H9 (cell line): ENCODE data around the gene CDC27. TPM values are rescaled to one million over a fixed set of nuclear protein-coding genes. Genes with fewer than 3 reads are reported as not detected.

Experiments
- DNase-seq: peaks from one replicate; pipeline ENCODE4 v3.0.0-alpha.2; 2017
- H2AFZ ChIP-seq: one replicate; pipeline ENCODE4 v1.6.1; 2013; ENCODE audit warnings: mild to moderate bottlenecking, low read length, control low read depth, moderate library complexity
- H2AK5ac ChIP-seq: 2 replicates; pipeline ENCODE4 v1.6.1; 2013; ENCODE audit warnings: low read length, control low read depth, mixed read lengths; ENCODE audit not compliant: insufficient read length
- H2BK120ac ChIP-seq: one replicate; pipeline ENCODE4 v1.6.1; 2013; ENCODE audit warnings: low read depth, mild to moderate bottlenecking, low read length, control low read depth, inconsistent platforms; ENCODE audit not compliant: poor library complexity, severe bottlenecking
- H2BK12ac ChIP-seq: 2 replicates; pipeline ENCODE4 v1.6.1; 2013; ENCODE audit warnings: low read length, control low read depth, mixed read lengths, low read depth; ENCODE audit not compliant: insufficient read length
- H2BK15ac ChIP-seq: 2 replicates; pipeline ENCODE4 v1.6.1; 2013; ENCODE audit warnings: low read depth, low read length, control low read depth
- H2BK20ac ChIP-seq: one replicate; pipeline ENCODE4 v1.6.1; 2013; ENCODE audit warnings: low read depth, mild to moderate bottlenecking, low read length, control low read depth, inconsistent platforms; ENCODE audit not compliant: poor library complexity, severe bottlenecking
- H2BK5ac ChIP-seq: 2 replicates; pipeline ENCODE4 v1.6.1; 2013; ENCODE audit warnings: low read length, control low read depth, mixed read lengths; ENCODE audit not compliant: insufficient read length
- H3K14ac ChIP-seq: 2 replicates; pipeline ENCODE4 v1.6.1; 2013; ENCODE audit warnings: low read length, control low read depth; ENCODE audit not compliant: insufficient read depth
- H3K18ac ChIP-seq: 2 replicates; pipeline ENCODE4 v1.6.1; 2013; ENCODE audit warnings: low read depth, mild to moderate bottlenecking, mixed read lengths, low read length, control low read depth; ENCODE audit not compliant: insufficient read length
- H3K23ac ChIP-seq: 2 replicates; pipeline ENCODE4 v1.6.1; 2013; ENCODE audit warnings: low read length, control low read depth, mixed read lengths, low read depth; ENCODE audit not compliant: insufficient read length
- H3K23me2 ChIP-seq: 2 replicates; pipeline ENCODE4 v1.6.1; 2013; ENCODE audit warnings: low read depth, mild to moderate bottlenecking, mixed read lengths, low read length, control low read depth; ENCODE audit not compliant: insufficient read length, poor library complexity, severe bottlenecking
- H3K27ac ChIP-seq: 2 replicates; pipeline ENCODE4 v1.5.1; 2013; ENCODE audit warnings: low read length, control low read depth, mixed read lengths, low read depth; ENCODE audit not compliant: insufficient read length
- H3K27me3 ChIP-seq: 2 replicates; pipeline ENCODE4 v1.6.1; 2013; ENCODE audit warnings: low read length, control low read depth, inconsistent platforms; ENCODE audit not compliant: insufficient read depth
- H3K4ac ChIP-seq: 2 replicates; pipeline ENCODE4 v1.6.1; 2013; ENCODE audit warnings: low read depth, mild to moderate bottlenecking, control low read depth, inconsistent platforms, low read length, moderate library complexity
- H3K4me1 ChIP-seq: 2 replicates; pipeline ENCODE4 v1.6.1; 2013; ENCODE audit warnings: low read length, control low read depth, inconsistent platforms; ENCODE audit not compliant: insufficient read depth
- H3K4me2 ChIP-seq: 2 replicates; pipeline ENCODE4 v1.6.1; 2013; ENCODE audit warnings: low read length, control low read depth, mixed read lengths; ENCODE audit not compliant: insufficient read length, insufficient read depth
- H3K56ac ChIP-seq: 2 replicates; pipeline ENCODE4 v1.6.1; 2013; ENCODE audit warnings: low read depth, mild to moderate bottlenecking, mixed read lengths, low read length, control low read depth; ENCODE audit not compliant: insufficient read length
- H3K79me1 ChIP-seq: 2 replicates; pipeline ENCODE4 v1.6.1; 2013; ENCODE audit warnings: low read depth, mild to moderate bottlenecking, moderate library complexity, low read length, control low read depth, inconsistent platforms; ENCODE audit not compliant: insufficient read depth, poor library complexity, severe bottlenecking
- H3K79me2 ChIP-seq: 2 replicates; pipeline ENCODE4 v1.6.1; 2013; ENCODE audit warnings: low read length, control low read depth, inconsistent platforms; ENCODE audit not compliant: insufficient read depth
- H3K9ac ChIP-seq: 2 replicates; pipeline ENCODE4 v1.6.1; 2013; ENCODE audit warnings: low read length, control low read depth, mixed read lengths; ENCODE audit not compliant: insufficient read length; ENCODE audit errors: extremely low read depth
- H3K9me3 ChIP-seq: one replicate; pipeline ENCODE4 v1.6.1; 2013; ENCODE audit warnings: low read depth, low read length, inconsistent platforms; ENCODE audit not compliant: control insufficient read depth
- H3T11ph ChIP-seq: one replicate; pipeline ENCODE4 v1.6.1; 2013; ENCODE audit warnings: mild to moderate bottlenecking, low read length, control low read depth, inconsistent platforms
- H4K20me1 ChIP-seq: one replicate; pipeline ENCODE4 v1.6.1; 2013; ENCODE audit not compliant: control insufficient read depth, insufficient read length, insufficient read depth
- H4K5ac ChIP-seq: 2 replicates; pipeline ENCODE4 v1.6.1; 2013; ENCODE audit warnings: low read depth, mild to moderate bottlenecking, mixed read lengths, low read length, control low read depth; ENCODE audit not compliant: insufficient read length
- H4K8ac ChIP-seq: replicated peaks from 2 replicates; pipeline ENCODE4 v1.6.1; 2013; ENCODE audit warnings: low read length, control low read depth, mixed read lengths, low read depth; ENCODE audit not compliant: insufficient read length
- H4K91ac ChIP-seq: 2 replicates; pipeline ENCODE4 v1.6.1; 2013; ENCODE audit warnings: low read depth, mild to moderate bottlenecking, moderate library complexity, mixed read lengths, low read length, control low read depth; ENCODE audit not compliant: insufficient read length
- H3K27ac Mint-ChIP-seq, 3 experiments: 2 replicates in 2 of 3; 3 replicates in 1 of 3; pipeline ENCODE4 v1.8.0; 2020 to 2021; ENCODE audit warnings: mixed read lengths in 3 of 3, mild to moderate bottlenecking in 1 of 3, moderate library complexity in 1 of 3
- H3K27me3 Mint-ChIP-seq: 2 replicates; pipeline ENCODE4 v1.8.0; 2021; ENCODE audit warnings: low read depth, mild to moderate bottlenecking, moderate library complexity, mixed read lengths
- H3K36me3 Mint-ChIP-seq, 3 experiments: 2 replicates in 2 of 3; 3 replicates in 1 of 3; pipeline ENCODE4 v1.8.0; 2020 to 2021; ENCODE audit warnings: low read depth in 3 of 3, mixed read lengths in 3 of 3; ENCODE audit not compliant: insufficient read depth in 1 of 3
- H3K4me1 Mint-ChIP-seq, 2 experiments: 2 replicates each; pipeline ENCODE4 v1.8.0; 2020; ENCODE audit warnings: mixed read lengths in 2 of 2
- H3K4me3 Mint-ChIP-seq, 2 experiments: 2 replicates in 1 of 2; 3 replicates in 1 of 2; pipeline ENCODE4 v1.8.0; 2020 to 2021; ENCODE audit warnings: mild to moderate bottlenecking in 2 of 2, mixed read lengths in 2 of 2, moderate library complexity in 1 of 2
- H3K9me3 Mint-ChIP-seq, 2 experiments: 2 replicates in 1 of 2; 3 replicates in 1 of 2; pipeline ENCODE4 v1.8.0; 2020; ENCODE audit warnings: mild to moderate bottlenecking in 2 of 2, mixed read lengths in 2 of 2, moderate library complexity in 1 of 2
- WGBS: extraction: QIAGEN DNeasy Blood & Tissue Kit; methylation state at CpG from one replicate; pipeline ENCODE4 v1.1.7; 2013; ENCODE audit warnings: missing lambda C conversion rate, low lambda C conversion rate, mixed read lengths; ENCODE audit not compliant: insufficient read length; ENCODE audit errors: extremely low coverage; 5-methylcytosine and 5-hydroxymethylcytosine counted together
- total RNA-seq: library from RNA; stranded (reverse); gene quantifications from 2 replicates; pipeline ENCODE4 v1.2.1, GENCODE V29; 2021
- TF ChIP-seq, protein P1 (sequence below): fragments of 200-600 bp; sonication (generic); conservative IDR thresholded peaks from 3 replicates; pipeline ENCODE4 v1.8.0; 2021; ENCODE audit warnings: antibody characterized with exemption, mild to moderate bottlenecking

Gene CDC27
- total RNA-seq, 1 experiment from 2014 or later = 82.5 TPM

DNA sequence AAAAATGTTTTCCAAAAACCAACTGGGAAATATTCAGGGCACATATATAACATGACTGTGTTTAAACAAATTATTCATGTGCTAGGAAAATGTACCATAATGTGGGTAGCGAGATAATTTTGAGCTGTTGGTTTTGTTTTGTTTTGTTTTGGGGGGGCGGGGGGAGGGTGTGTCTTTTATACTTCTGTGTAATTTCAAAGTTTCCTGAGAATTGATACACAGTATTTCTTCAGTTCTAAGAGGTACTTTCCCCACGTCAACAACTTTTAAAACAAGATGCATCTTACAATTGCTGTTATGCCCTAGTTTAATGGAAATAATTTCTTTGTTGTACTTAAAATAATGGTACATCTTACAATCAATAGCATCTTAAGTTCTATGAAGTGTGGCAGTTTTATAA is 110.3 kb downstream of the CDC27 start:
- Mint-ChIP-seq H3K36me3 (peaks cover 0 to 5% (median 0%) of the 10 kb centered on the region in 3 experiments; a peak in 3 of 7 replicates), H3K4me1 (no peaks in the 10 kb centered on the region), H3K27me3 (no peaks in the 10 kb centered on the region), H3K9me3 (no peaks in the 10 kb centered on the region), H3K27ac (no peak overlapping the region), H3K4me3 (no peak overlapping the region)
- no peak for DNase-seq
- no peak overlapping the region for H2BK12ac ChIP-seq
- no peak overlapping the region for H2AFZ ChIP-seq
- no peak overlapping the region for H4K8ac ChIP-seq
- no peaks in the 10 kb centered on the region for H3K27me3 ChIP-seq
- no peaks in the 10 kb centered on the region for H3K23me2 ChIP-seq
- no peak overlapping the region for H3T11ph ChIP-seq
- H3K23ac ChIP-seq = no peak overlapping the region
- no peak overlapping the region for H2BK20ac ChIP-seq
- H2AK5ac ChIP-seq = no peak overlapping the region
- H2BK15ac ChIP-seq = no peak overlapping the region
- WGBS = no CpG with 5 or more reads among the region's 3 CpGs
- no peak overlapping the region for H4K91ac ChIP-seq
- no peak overlapping the region for H2BK120ac ChIP-seq
- no peak overlapping the region for H3K4ac ChIP-seq
- H3K79me1 ChIP-seq = peaks cover 5% of the 10 kb centered on the region
- H3K4me1 ChIP-seq = no peaks in the 10 kb centered on the region
- no peak overlapping the region for H2BK5ac ChIP-seq
- H4K20me1 ChIP-seq = no peaks in the 10 kb centered on the region
- H3K9ac ChIP-seq = no peak overlapping the region
- TF ChIP-seq, protein P1, sequence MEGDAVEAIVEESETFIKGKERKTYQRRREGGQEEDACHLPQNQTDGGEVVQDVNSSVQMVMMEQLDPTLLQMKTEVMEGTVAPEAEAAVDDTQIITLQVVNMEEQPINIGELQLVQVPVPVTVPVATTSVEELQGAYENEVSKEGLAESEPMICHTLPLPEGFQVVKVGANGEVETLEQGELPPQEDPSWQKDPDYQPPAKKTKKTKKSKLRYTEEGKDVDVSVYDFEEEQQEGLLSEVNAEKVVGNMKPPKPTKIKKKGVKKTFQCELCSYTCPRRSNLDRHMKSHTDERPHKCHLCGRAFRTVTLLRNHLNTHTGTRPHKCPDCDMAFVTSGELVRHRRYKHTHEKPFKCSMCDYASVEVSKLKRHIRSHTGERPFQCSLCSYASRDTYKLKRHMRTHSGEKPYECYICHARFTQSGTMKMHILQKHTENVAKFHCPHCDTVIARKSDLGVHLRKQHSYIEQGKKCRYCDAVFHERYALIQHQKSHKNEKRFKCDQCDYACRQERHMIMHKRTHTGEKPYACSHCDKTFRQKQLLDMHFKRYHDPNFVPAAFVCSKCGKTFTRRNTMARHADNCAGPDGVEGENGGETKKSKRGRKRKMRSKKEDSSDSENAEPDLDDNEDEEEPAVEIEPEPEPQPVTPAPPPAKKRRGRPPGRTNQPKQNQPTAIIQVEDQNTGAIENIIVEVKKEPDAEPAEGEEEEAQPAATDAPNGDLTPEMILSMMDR = no peak
- no peak overlapping the region for H3K56ac ChIP-seq
- H3K79me2 ChIP-seq = no peaks in the 10 kb centered on the region
- H3K18ac ChIP-seq = no peak overlapping the region
- no peak overlapping the region for H3K4me2 ChIP-seq
- no peaks in the 10 kb centered on the region for H3K9me3 ChIP-seq
- no peak overlapping the region for H4K5ac ChIP-seq
- H3K27ac ChIP-seq = no peak overlapping the region
- H3K14ac ChIP-seq = no peak overlapping the region
